HepG2 (cell line): ENCODE data around the gene NUSAP1. TPM values are rescaled to one million over a fixed set of nuclear protein-coding genes. Genes with fewer than 3 reads are reported as not detected.

Source experiments
- KDM5B ChIP-seq: sonication (generic); formaldehyde crosslinking; IDR thresholded peaks from 2 replicates; pipeline ENCODE4 v1.4.0; 2020; ENCODE audit warnings: missing genetic modification reagents, mild to moderate bottlenecking, borderline replicate concordance
- KLF15 ChIP-seq: sonication (generic); formaldehyde crosslinking; IDR thresholded peaks from 2 replicates; pipeline ENCODE4 v1.8.1; 2023; ENCODE audit warnings: borderline replicate concordance, mild to moderate bottlenecking, inconsistent platforms, missing genetic modification reagents, mixed read lengths
- ZNF367 ChIP-seq: sonication (generic); formaldehyde crosslinking; IDR thresholded peaks from 2 replicates; pipeline ENCODE4 v1.4.0; 2020; ENCODE audit warnings: missing genetic modification reagents, borderline replicate concordance
- ZNF878 ChIP-seq: sonication (generic); formaldehyde crosslinking; IDR thresholded peaks from 2 replicates; pipeline ENCODE4 v1.8.1; 2023; ENCODE audit warnings: mild to moderate bottlenecking, missing genetic modification reagents, moderate library complexity
- polyA plus RNA-seq, 8 experiments: library from polyadenylated mRNA; depleted of rRNA in 3 of 8; stranded (reverse) in 7 of 8; unstranded in 1 of 8; fragments of >200 nt; fragmentation: Illumina TruSeq in 4 of 8; extraction: Trizol in 4 of 8; gene quantifications; 2 replicates each; pipeline versions ENCODE4 v1.2.1 to v1.2.3, GENCODE V29; 2011 to 2016; ENCODE audit warnings: low read depth in 4 of 8, missing spikeins in 1 of 8, mixed read lengths in 1 of 8; ENCODE audit not compliant: insufficient read depth in 1 of 8
- total RNA-seq, 5 experiments: library from RNA; depleted of rRNA; stranded (reverse); fragments of >200 nt; fragmentation: Illumina TruSeq; extraction: Trizol; gene quantifications; 2 replicates each; pipeline ENCODE4 v1.2.3, GENCODE V29; 2016; ENCODE audit warnings: low read depth in 1 of 5
- TF ChIP-seq, protein P1 (sequence below): sonication (generic); formaldehyde crosslinking; IDR thresholded peaks from 2 replicates; pipeline ENCODE4 v1.4.0; 2020; ENCODE audit warnings: mild to moderate bottlenecking, missing genetic modification reagents
- TF ChIP-seq, protein P2 (sequence below): sonication (generic); formaldehyde crosslinking; IDR thresholded peaks from 2 replicates; pipeline ENCODE4 v1.4.0; 2020; ENCODE audit warnings: missing genetic modification reagents
- TF ChIP-seq, protein P3 (sequence below): sonication (generic); formaldehyde crosslinking; IDR thresholded peaks from 2 replicates; pipeline ENCODE4 v1.4.0; 2020; ENCODE audit warnings: missing genetic modification reagents, borderline replicate concordance
- TF ChIP-seq, protein P4 (sequence below): sonication (generic); formaldehyde crosslinking; IDR thresholded peaks from 2 replicates; pipeline ENCODE4 v1.9.0; 2021; ENCODE audit warnings: mild to moderate bottlenecking, missing genetic modification reagents
- TF ChIP-seq, protein P5 (sequence below): fragments of 450-650 bp; IDR thresholded peaks from 2 replicates; pipeline ENCODE4 v1.6.1; 2017; ENCODE audit warnings: mild to moderate bottlenecking

The NUSAP1 gene
- total and polyA plus RNA-seq, 2 of the 13 experiments (the other 11 are each of a cell fraction or from before 2014, with no cell fraction given): 59.5 to 106 TPM

DNA sequence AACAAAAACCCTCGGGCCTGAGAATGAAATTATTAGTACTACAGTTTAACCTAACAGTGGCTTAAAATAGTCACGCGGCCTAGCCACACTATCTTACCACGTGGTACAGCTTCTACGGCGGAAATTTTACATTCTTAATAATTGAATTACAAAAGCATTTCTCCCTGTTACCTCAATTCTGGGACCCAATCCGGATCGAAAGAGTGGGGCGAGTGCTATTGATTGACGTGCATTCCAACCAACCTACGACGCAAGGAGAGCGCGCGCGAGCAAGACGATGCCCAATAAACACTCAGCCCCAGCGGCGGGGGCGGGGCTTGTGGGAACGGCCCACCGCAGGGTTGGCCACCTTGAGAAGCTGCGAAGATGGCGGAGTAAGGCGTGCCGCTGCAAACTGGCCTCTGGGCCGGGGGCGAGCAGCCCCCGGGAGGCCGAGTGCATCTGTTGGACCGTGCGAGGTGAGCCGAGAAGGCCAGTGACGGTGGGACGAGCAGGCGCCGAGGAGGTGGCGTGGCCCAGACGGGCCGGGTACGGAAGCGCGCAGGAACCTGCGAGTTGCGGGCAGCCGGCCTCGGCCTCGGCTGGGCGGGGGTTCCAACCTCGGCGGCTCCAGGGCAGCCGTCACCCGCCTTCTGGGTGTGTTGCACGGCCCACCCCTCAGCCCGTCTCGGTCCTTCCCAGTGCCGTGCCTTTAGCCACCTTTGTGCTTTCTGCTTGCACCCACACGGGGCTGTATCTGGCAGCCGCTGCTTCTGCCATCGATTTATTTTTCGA lies 48.8 kb upstream of the NUSAP1 start (continued):
- TF ChIP-seq KLF15 (CRISPR knock-in tag): peak; percentile 94; the same call in 1 of the 2 replicates
- TF ChIP-seq, protein P1, sequence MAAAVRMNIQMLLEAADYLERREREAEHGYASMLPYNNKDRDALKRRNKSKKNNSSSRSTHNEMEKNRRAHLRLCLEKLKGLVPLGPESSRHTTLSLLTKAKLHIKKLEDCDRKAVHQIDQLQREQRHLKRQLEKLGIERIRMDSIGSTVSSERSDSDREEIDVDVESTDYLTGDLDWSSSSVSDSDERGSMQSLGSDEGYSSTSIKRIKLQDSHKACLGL (CRISPR knock-in tag): peak; percentile 88
- peak; percentile 41; the same call in 1 of the 2 replicates for TF ChIP-seq ZNF878 (CRISPR knock-in tag)
- TF ChIP-seq, protein P2, sequence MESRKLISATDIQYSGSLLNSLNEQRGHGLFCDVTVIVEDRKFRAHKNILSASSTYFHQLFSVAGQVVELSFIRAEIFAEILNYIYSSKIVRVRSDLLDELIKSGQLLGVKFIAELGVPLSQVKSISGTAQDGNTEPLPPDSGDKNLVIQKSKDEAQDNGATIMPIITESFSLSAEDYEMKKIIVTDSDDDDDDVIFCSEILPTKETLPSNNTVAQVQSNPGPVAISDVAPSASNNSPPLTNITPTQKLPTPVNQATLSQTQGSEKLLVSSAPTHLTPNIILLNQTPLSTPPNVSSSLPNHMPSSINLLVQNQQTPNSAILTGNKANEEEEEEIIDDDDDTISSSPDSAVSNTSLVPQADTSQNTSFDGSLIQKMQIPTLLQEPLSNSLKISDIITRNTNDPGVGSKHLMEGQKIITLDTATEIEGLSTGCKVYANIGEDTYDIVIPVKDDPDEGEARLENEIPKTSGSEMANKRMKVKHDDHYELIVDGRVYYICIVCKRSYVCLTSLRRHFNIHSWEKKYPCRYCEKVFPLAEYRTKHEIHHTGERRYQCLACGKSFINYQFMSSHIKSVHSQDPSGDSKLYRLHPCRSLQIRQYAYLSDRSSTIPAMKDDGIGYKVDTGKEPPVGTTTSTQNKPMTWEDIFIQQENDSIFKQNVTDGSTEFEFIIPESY (CRISPR knock-in tag): no peak
- TF ChIP-seq, protein P3, sequence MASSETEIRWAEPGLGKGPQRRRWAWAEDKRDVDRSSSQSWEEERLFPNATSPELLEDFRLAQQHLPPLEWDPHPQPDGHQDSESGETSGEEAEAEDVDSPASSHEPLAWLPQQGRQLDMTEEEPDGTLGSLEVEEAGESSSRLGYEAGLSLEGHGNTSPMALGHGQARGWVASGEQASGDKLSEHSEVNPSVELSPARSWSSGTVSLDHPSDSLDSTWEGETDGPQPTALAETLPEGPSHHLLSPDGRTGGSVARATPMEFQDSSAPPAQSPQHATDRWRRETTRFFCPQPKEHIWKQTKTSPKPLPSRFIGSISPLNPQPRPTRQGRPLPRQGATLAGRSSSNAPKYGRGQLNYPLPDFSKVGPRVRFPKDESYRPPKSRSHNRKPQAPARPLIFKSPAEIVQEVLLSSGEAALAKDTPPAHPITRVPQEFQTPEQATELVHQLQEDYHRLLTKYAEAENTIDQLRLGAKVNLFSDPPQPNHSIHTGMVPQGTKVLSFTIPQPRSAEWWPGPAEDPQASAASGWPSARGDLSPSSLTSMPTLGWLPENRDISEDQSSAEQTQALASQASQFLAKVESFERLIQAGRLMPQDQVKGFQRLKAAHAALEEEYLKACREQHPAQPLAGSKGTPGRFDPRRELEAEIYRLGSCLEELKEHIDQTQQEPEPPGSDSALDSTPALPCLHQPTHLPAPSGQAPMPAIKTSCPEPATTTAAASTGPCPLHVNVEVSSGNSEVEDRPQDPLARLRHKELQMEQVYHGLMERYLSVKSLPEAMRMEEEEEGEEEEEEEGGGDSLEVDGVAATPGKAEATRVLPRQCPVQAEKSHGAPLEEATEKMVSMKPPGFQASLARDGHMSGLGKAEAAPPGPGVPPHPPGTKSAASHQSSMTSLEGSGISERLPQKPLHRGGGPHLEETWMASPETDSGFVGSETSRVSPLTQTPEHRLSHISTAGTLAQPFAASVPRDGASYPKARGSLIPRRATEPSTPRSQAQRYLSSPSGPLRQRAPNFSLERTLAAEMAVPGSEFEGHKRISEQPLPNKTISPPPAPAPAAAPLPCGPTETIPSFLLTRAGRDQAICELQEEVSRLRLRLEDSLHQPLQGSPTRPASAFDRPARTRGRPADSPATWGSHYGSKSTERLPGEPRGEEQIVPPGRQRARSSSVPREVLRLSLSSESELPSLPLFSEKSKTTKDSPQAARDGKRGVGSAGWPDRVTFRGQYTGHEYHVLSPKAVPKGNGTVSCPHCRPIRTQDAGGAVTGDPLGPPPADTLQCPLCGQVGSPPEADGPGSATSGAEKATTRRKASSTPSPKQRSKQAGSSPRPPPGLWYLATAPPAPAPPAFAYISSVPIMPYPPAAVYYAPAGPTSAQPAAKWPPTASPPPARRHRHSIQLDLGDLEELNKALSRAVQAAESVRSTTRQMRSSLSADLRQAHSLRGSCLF (CRISPR knock-in tag): no peak
- TF ChIP-seq, protein P4, sequence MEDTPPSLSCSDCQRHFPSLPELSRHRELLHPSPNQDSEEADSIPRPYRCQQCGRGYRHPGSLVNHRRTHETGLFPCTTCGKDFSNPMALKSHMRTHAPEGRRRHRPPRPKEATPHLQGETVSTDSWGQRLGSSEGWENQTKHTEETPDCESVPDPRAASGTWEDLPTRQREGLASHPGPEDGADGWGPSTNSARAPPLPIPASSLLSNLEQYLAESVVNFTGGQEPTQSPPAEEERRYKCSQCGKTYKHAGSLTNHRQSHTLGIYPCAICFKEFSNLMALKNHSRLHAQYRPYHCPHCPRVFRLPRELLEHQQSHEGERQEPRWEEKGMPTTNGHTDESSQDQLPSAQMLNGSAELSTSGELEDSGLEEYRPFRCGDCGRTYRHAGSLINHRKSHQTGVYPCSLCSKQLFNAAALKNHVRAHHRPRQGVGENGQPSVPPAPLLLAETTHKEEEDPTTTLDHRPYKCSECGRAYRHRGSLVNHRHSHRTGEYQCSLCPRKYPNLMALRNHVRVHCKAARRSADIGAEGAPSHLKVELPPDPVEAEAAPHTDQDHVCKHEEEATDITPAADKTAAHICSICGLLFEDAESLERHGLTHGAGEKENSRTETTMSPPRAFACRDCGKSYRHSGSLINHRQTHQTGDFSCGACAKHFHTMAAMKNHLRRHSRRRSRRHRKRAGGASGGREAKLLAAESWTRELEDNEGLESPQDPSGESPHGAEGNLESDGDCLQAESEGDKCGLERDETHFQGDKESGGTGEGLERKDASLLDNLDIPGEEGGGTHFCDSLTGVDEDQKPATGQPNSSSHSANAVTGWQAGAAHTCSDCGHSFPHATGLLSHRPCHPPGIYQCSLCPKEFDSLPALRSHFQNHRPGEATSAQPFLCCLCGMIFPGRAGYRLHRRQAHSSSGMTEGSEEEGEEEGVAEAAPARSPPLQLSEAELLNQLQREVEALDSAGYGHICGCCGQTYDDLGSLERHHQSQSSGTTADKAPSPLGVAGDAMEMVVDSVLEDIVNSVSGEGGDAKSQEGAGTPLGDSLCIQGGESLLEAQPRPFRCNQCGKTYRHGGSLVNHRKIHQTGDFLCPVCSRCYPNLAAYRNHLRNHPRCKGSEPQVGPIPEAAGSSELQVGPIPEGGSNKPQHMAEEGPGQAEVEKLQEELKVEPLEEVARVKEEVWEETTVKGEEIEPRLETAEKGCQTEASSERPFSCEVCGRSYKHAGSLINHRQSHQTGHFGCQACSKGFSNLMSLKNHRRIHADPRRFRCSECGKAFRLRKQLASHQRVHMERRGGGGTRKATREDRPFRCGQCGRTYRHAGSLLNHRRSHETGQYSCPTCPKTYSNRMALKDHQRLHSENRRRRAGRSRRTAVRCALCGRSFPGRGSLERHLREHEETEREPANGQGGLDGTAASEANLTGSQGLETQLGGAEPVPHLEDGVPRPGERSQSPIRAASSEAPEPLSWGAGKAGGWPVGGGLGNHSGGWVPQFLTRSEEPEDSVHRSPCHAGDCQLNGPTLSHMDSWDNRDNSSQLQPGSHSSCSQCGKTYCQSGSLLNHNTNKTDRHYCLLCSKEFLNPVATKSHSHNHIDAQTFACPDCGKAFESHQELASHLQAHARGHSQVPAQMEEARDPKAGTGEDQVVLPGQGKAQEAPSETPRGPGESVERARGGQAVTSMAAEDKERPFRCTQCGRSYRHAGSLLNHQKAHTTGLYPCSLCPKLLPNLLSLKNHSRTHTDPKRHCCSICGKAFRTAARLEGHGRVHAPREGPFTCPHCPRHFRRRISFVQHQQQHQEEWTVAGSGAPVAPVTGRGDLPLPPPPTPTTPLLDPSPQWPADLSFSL (CRISPR knock-in tag): no peak
- TF ChIP-seq KDM5B (CRISPR knock-in tag): peak; percentile 86; the same call in 1 of the 2 replicates
- TF ChIP-seq, protein P5, sequence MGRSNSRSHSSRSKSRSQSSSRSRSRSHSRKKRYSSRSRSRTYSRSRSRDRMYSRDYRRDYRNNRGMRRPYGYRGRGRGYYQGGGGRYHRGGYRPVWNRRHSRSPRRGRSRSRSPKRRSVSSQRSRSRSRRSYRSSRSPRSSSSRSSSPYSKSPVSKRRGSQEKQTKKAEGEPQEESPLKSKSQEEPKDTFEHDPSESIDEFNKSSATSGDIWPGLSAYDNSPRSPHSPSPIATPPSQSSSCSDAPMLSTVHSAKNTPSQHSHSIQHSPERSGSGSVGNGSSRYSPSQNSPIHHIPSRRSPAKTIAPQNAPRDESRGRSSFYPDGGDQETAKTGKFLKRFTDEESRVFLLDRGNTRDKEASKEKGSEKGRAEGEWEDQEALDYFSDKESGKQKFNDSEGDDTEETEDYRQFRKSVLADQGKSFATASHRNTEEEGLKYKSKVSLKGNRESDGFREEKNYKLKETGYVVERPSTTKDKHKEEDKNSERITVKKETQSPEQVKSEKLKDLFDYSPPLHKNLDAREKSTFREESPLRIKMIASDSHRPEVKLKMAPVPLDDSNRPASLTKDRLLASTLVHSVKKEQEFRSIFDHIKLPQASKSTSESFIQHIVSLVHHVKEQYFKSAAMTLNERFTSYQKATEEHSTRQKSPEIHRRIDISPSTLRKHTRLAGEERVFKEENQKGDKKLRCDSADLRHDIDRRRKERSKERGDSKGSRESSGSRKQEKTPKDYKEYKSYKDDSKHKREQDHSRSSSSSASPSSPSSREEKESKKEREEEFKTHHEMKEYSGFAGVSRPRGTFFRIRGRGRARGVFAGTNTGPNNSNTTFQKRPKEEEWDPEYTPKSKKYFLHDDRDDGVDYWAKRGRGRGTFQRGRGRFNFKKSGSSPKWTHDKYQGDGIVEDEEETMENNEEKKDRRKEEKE: no peak
- TF ChIP-seq ZNF367: peak; percentile 13; the same call in 1 of the 2 replicates
